HG02571 (cell line): ENCODE results near the gene BCAM.

Source experiments
- ATAC-seq: cut with Tn5 transposase; IDR thresholded peaks from one replicate; pipeline ENCODE4 v1.9.1; 2021; ENCODE audit warnings: mild to moderate bottlenecking, moderate library complexity; ENCODE audit not compliant: unreplicated experiment

BCAM gene

GRCh38 chr19:44789943-44790483, 18.9 kb upstream of the BCAM start:
- no peak for ATAC-seq

DNA sequence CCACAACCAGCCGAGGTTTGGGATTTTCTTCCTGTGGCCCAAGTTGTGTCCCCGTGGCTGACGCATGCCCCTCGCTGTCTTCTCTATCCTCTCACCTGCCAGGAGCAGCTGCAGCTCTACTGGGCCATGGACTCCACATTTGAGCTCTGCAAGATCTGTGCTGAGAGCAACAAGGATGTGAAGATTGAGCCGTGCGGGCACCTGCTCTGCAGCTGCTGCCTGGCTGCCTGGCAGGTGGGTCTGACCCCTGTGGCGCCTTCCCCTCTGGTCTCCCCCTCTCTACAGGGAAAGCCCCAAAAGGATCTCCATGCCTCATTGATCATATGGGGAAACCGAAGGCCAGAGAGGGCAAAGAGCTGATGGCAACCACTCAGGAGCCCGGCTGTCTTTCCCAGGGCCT, 16.6 kb upstream of the BCAM start:
- ATAC-seq: no peak

- no peak for ATAC-seq
These were observed 14.3 kb upstream of the BCAM start for GRCh38 chr19:44794610-44795009.

DNA sequence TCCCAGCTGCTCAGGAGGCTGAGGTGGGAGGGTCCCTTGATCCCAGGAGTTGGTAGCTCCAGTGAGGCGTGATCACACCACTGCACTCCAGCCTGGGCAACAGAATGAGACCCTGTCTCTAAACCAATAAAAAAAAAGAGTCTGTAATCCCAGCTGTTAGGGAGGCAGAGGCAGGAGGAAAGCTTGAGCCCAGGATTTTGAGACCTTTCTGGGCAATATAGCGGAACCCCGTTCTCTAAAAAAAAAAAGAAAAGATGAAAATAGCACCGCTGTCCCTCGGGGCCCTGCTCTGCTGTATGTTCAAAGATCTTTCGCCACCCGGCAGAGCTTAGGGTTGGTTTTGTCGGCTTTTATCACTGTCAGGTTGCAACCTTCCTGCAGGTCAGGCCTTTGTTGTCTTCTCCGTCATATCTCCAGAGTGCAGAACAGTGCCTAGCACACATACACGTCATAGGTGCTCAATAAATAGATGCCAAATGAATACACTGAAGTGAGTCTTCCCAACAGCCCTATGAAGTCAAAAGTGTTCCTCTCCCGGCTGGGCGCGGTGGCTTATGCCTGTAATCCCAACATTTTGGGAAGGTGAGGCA, 13.4 kb upstream of the BCAM start:
- no peak for ATAC-seq

- ATAC-seq: no peak
These were observed 12.2 kb upstream of the BCAM start for GRCh38 chr19:44796701-44797115.

DNA sequence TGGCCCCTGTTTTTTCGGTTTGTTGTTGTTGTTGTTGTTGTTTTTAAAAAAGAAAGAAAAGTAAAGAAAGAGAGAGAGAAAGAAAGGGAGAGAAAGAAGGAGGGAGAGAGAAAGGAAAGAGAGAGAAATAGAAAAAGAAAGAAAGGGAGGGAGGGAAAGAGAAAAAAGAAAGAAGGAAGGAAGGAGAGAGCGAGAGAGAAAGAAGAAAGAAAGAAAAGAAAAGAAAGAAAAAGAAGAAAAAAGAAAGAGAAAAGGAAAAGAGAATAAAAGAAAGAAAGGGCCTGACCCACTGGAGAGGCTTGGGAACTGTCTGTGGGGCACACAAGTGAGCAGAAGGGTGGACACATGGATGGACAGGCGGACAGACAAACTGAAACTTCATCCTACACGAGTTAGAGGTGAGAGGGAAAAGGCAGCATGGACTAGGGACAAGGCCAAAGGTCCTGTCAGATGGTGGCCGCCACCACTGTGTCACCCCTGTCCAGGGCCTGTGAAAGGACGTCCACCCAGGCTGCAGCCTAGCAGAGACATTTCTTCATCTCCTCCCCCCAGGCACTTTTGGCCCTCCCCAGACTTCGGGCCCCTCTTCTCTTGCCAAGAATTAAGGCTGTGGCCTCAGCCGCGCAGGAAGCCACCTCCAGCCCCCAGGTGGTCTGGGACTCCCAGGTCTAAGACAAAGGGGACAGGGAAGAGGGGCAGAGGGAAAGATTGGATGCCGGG, 9.1 kb upstream of the BCAM start:
- ATAC-seq: no peak

DNA sequence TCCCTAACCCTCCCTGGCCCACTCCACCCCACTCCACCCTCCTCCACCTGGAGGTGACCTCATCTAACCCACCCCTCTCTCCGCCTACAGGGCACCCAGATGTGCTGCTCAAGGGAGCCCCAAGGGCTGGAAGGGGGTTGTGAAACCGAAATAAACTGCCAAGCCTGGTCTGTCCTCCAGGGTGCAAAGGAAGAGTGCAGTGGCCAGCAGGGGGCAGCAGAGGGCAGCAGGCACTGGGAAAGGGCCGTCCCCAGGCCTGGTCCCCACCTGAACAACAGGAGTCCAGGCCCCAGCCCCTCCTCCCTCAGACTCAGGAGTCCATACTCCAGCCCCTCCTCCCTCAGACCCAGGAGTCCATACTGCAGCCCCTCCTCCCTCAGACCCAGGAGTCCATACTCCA, 8.4 kb upstream of the BCAM start:
- ATAC-seq: peak; percentile 69

GRCh38 chr19:44803442-44804428, 5.2 kb upstream of the BCAM start:
- ATAC-seq: no peak

DNA sequence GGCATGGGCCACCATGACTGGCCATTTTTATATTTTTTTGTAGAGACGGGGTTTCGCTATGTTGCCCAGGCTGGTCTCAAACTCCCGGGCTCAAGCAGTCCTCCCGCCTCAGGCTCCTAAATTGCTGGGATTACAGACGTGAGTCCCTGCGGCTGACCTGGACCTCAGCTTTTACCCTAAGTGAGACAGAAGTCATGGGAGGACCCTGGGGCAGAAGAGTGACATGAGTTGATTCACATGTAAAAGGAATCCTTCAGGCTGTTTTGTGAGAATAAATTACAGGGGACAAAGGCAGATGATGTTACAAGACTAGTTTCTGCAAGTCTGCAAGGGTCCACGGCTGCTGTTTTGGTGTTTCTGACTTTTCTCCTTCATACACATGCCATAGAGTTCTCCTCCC, 2.6 kb upstream of the BCAM start:
- ATAC-seq: no peak

GRCh38 chr19:44807162-44807561, 1.7 kb upstream of the BCAM start:
- ATAC-seq: no peak

- ATAC-seq: no peak
These were observed 1.0 kb upstream of the BCAM start for GRCh38 chr19:44807652-44808462.

- ATAC-seq: no peak
These were observed 802 bp downstream of the BCAM start for GRCh38 chr19:44809577-44810233.

DNA sequence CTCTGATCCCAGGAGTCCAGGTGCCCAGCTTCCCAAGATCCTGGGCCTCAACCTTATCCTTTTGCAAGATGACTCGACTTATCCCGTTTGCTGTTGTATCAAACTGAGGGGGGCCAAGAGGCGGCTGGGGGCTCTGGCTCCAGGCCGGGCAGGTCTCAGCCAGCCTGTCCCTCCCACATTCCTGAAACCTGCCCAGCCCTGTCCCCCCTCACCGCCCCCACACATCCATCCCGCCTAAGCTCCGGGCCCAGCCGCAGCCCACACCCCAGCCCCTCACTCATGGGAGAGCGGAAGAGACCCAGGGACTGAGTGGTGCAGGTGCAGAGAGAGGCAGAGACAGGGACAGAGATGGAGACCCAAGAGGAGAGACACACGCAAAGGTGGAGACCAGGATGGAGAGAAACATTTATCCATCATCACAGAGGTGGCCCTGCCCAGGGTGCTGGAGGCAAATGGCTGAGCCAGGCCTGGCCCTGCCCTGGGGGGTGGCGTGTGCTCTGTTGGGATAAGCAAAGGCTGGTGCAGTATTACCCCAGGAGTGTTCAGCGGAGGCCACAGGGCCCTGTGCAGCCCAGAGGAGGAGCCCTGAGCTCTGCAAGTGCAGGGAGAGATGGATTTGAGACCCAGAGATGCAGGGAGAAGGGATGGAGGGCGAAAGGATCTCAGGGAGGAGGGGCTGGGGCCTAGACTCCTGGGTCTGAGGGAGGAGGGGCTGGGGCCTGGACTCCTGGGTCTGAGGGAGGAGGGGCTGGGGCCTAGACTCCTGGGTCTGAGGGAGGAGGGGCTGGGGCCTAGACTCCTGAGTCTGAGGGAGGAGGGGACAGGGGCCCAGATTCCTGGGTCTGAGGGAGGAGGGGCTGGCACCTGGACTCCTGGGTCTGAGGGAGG, 1.6 kb downstream of the BCAM start:
- ATAC-seq: no peak

GRCh38 chr19:44811122-44811419, 2.2 kb downstream of the BCAM start:
- no peak for ATAC-seq

GRCh38 chr19:44812142-44812718, 3.3 kb downstream of the BCAM start:
- ATAC-seq: no peak

- no peak for ATAC-seq
These were observed 4.4 kb downstream of the BCAM start for GRCh38 chr19:44813070-44813840.

DNA sequence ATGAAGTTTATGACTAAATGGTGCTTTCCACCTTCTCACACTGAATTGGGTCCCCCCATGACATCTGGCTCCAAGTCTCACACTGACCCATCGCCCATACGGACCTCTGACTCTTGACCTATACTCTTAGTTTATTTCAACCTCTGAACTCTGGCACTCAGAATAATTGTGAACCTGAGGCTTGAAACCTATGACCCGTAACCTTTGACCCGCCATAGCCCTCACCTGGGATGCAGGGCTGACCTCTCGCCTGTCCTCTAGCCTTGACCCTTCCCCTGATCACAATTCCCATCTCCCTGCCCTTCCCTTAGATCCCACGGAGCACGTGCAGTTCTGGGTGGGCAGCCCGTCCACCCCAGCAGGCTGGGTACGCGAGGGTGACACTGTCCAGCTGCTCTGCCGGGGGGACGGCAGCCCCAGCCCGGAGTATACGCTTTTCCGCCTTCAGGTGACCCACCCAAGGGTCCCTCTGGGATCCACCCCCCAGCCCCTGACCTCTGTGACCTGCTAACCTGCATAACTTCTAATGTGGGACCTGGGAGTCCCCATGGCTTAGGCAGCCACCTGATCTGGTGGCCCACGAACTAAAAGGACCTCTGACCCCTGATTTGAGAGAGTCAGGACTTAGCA, 5.1 kb downstream of the BCAM start:
- ATAC-seq: no peak

- ATAC-seq: no peak
These were observed 5.6 kb downstream of the BCAM start for GRCh38 chr19:44814517-44814916.
